WTC11 (cell line): ENCODE data around the gene LRRC34. TPM values are rescaled to one million over a fixed set of nuclear protein-coding genes. Genes with fewer than 3 reads are reported as not detected.

Source experiments
- ATAC-seq: fragments of 200-7000 bp; cut with Tn5 transposase; 2 replicates; pipeline ENCODE4 v1.10.0; 2021; ENCODE audit warnings: mild to moderate bottlenecking, moderate library complexity
- CTCF ChIA-PET: fragments of 300-600 bp; sonication (Branson Sonifier 250); formaldehyde crosslinking; loops from one replicate; lab custom pipeline; 2021; ENCODE audit warnings: antibody characterized with exemption; lab: Charles Lee
- POLR2A ChIA-PET: fragments of 350-600 bp; sonication (Branson Sonifier 250); formaldehyde crosslinking; loops from one replicate; lab custom pipeline; 2021; ENCODE audit warnings: antibody characterized with exemption; lab: Charles Lee
- DNase-seq: peaks from one replicate; pipeline ENCODE4 v3.0.0; 2021; ENCODE audit warnings: low spot score
- H3K27ac Mint-ChIP-seq: 2 replicates; pipeline ENCODE4 v1.8.0; 2021; ENCODE audit warnings: mixed read lengths
- H3K27me3 Mint-ChIP-seq: 2 replicates; pipeline ENCODE4 v1.8.0; 2021; ENCODE audit warnings: low read depth, mild to moderate bottlenecking, moderate library complexity, mixed read lengths
- H3K36me3 Mint-ChIP-seq: 2 replicates; pipeline ENCODE4 v1.8.0; 2021; ENCODE audit warnings: mixed read lengths
- H3K4me1 Mint-ChIP-seq: 2 replicates; pipeline ENCODE4 v1.8.0; 2022; ENCODE audit warnings: mixed read lengths
- H3K4me3 Mint-ChIP-seq: 2 replicates; pipeline ENCODE4 v1.8.0; 2021; ENCODE audit warnings: mild to moderate bottlenecking, moderate library complexity, mixed read lengths
- H3K9me3 Mint-ChIP-seq: 2 replicates; pipeline ENCODE4 v1.8.0; 2021; ENCODE audit warnings: mixed read lengths
- CREM ChIP-seq: sonication (generic); formaldehyde crosslinking; IDR thresholded peaks from 2 replicates; pipeline ENCODE4 v1.8.1; 2022; ENCODE audit warnings: mild to moderate bottlenecking, missing genetic modification reagents, moderate library complexity
- FOXJ3 ChIP-seq: sonication (generic); formaldehyde crosslinking; IDR thresholded peaks from 2 replicates; pipeline ENCODE4 v1.9.0; 2021; ENCODE audit warnings: missing genetic modification reagents, mild to moderate bottlenecking, borderline replicate concordance
- FOXK1 ChIP-seq: sonication (generic); formaldehyde crosslinking; IDR thresholded peaks from 2 replicates; pipeline ENCODE4 v1.8.0; 2022; ENCODE audit warnings: mild to moderate bottlenecking, moderate library complexity, missing genetic modification reagents
- FOXP1 ChIP-seq: sonication (generic); formaldehyde crosslinking; IDR thresholded peaks from 2 replicates; pipeline ENCODE4 v1.8.0; 2022; ENCODE audit warnings: missing genetic modification reagents, mild to moderate bottlenecking, moderate library complexity, borderline replicate concordance
- HMGXB4 ChIP-seq: sonication (generic); formaldehyde crosslinking; IDR thresholded peaks from 2 replicates; pipeline ENCODE4 v1.8.1; 2023; ENCODE audit warnings: mild to moderate bottlenecking, moderate library complexity, missing genetic modification reagents
- KAT7 ChIP-seq: sonication (generic); formaldehyde crosslinking; IDR thresholded peaks from 2 replicates; pipeline ENCODE4 v1.8.1; 2023; ENCODE audit warnings: missing genetic modification reagents, mild to moderate bottlenecking, borderline replicate concordance
- MLX ChIP-seq: sonication (generic); formaldehyde crosslinking; IDR thresholded peaks from 2 replicates; pipeline ENCODE4 v1.8.1; 2023; ENCODE audit warnings: mild to moderate bottlenecking, missing genetic modification reagents, moderate library complexity
- NR3C1 ChIP-seq: sonication (generic); formaldehyde crosslinking; conservative IDR thresholded peaks from 2 replicates; pipeline ENCODE4 v1.8.1; 2023; ENCODE audit warnings: low read depth, mild to moderate bottlenecking, missing genetic modification reagents
- RORB ChIP-seq: fragments of 250-450 bp; sonication (Bioruptor Pico); IDR thresholded peaks from 2 replicates; pipeline ENCODE4 v1.9.0; 2021; ENCODE audit warnings: mild to moderate bottlenecking
- TEAD1 ChIP-seq: sonication (generic); formaldehyde crosslinking; IDR thresholded peaks from 2 replicates; pipeline ENCODE4 v1.8.0; 2022; ENCODE audit warnings: mild to moderate bottlenecking, missing genetic modification reagents
- TEAD4 ChIP-seq: sonication (generic); formaldehyde crosslinking; IDR thresholded peaks from 2 replicates; pipeline ENCODE4 v1.8.0; 2022; ENCODE audit warnings: mild to moderate bottlenecking, missing genetic modification reagents
- ZNF121 ChIP-seq: sonication (generic); formaldehyde crosslinking; IDR thresholded peaks from 2 replicates; pipeline ENCODE4 v1.8.0; 2023; ENCODE audit warnings: missing genetic modification reagents
- ZNF671 ChIP-seq: fragments of 250-450 bp; sonication (Bioruptor Pico); IDR thresholded peaks from 2 replicates; pipeline ENCODE4 v1.8.0; 2021; ENCODE audit warnings: mild to moderate bottlenecking
- total RNA-seq: library from RNA; stranded (reverse); gene quantifications from 3 replicates; pipeline ENCODE4 v1.2.3, GENCODE V29; 2021
- TF ChIP-seq, protein P1 (sequence below): fragments of 250-450 bp; sonication (Bioruptor Pico); IDR thresholded peaks from 2 replicates; pipeline ENCODE4 v1.9.0; 2021; ENCODE audit warnings: mild to moderate bottlenecking
- TF ChIP-seq, protein P2 (sequence below): sonication (generic); formaldehyde crosslinking; IDR thresholded peaks from 2 replicates; pipeline ENCODE4 v1.8.1; 2022; ENCODE audit warnings: low read depth, missing genetic modification reagents, borderline replicate concordance
- TF ChIP-seq, protein P3 (sequence below): sonication (generic); formaldehyde crosslinking; IDR thresholded peaks from 2 replicates; pipeline ENCODE4 v1.8.0; 2023; ENCODE audit warnings: missing genetic modification reagents, mild to moderate bottlenecking, borderline replicate concordance

LRRC34 gene
- total RNA-seq, 1 experiment from 2014 or later: 8.3 TPM

DNA sequence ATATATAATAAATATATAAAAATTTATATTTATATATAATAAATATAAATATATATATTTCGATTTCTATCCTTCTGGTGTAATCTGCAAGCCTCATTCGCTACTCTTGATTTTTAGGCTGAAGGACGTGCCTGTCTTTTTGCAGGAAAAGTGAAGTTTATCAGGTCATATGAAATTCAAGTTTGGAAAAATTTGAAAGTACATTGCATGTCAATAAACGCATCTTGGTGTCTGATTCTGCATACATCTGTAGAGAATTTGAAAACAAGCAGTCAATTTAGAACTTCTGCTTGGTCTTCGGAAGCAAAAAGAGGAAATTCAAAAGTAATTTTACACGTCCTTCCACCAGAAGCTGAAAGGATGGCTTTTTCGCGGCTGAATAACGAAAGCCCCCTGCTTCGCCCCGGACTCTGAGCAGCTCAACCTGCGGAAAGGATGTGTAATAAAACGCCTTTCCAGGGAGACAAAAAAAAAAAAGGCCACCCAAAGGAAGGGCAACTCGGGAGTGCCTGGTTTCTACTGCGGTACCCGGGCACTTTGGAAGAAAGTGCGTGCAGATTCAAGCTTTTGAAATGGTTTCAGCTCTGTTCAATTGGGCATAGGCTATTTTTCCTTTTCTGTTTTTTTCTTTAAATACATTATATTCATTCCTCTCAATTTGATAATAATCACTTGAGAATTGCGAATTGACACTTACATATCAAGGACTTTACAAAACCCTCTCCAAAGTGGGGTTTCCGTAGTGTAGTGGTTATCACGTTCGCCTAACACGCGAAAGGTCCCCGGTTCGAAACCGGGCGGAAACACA is 41.0 kb downstream of the LRRC34 start:
- Mint-ChIP-seq H3K36me3 (peaks cover 15% of the 10 kb centered on the region; the same call in 1 of the 2 replicates), H3K27ac (peak overlapping the region; percentile 100), H3K4me3 (peak overlapping the region; percentile 98), H3K9me3 (no peaks in the 10 kb centered on the region), H3K4me1 (peaks cover 32% of the 10 kb centered on the region), H3K27me3 (no peaks in the 10 kb centered on the region; the same call in 1 of the 2 replicates)
- ChIA-PET CTCF (interaction anchor here (0.6 to 0.9 kb wide), 3 partner anchors 41 to 710 kb away, joined by 3 to 4 read pairs (median 3); partner anchors contain the start of genes LRRC34 and LRRIQ4), POLR2A (interaction anchor here (0.7 to 1.3 kb wide), 2 partner anchors 41 to 195 kb away, joined by 3 to 5 read pairs; partner anchors contain the start of genes LRRC34, LRRIQ4 and SEC62)
- DNase-seq (peak; percentile 53), ATAC-seq (peak; percentile 4; the same call in 1 of the 2 replicates)
- TF ChIP-seq NR3C1 (CRISPR knock-in tag) (no peak), MLX (no peak), HMGXB4 (CRISPR knock-in tag) (peak; percentile 73; the same call in 1 of the 2 replicates), TEAD1 (CRISPR knock-in tag) (0 out of 2 replicates have a peak, but pooled peaks have one; percentile 32)
- TF ChIP-seq, protein P1, sequence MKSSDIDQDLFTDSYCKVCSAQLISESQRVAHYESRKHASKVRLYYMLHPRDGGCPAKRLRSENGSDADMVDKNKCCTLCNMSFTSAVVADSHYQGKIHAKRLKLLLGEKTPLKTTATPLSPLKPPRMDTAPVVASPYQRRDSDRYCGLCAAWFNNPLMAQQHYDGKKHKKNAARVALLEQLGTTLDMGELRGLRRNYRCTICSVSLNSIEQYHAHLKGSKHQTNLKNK (CRISPR knock-in tag): 0 out of 2 replicates have a peak, but pooled peaks have one; percentile 39

DNA sequence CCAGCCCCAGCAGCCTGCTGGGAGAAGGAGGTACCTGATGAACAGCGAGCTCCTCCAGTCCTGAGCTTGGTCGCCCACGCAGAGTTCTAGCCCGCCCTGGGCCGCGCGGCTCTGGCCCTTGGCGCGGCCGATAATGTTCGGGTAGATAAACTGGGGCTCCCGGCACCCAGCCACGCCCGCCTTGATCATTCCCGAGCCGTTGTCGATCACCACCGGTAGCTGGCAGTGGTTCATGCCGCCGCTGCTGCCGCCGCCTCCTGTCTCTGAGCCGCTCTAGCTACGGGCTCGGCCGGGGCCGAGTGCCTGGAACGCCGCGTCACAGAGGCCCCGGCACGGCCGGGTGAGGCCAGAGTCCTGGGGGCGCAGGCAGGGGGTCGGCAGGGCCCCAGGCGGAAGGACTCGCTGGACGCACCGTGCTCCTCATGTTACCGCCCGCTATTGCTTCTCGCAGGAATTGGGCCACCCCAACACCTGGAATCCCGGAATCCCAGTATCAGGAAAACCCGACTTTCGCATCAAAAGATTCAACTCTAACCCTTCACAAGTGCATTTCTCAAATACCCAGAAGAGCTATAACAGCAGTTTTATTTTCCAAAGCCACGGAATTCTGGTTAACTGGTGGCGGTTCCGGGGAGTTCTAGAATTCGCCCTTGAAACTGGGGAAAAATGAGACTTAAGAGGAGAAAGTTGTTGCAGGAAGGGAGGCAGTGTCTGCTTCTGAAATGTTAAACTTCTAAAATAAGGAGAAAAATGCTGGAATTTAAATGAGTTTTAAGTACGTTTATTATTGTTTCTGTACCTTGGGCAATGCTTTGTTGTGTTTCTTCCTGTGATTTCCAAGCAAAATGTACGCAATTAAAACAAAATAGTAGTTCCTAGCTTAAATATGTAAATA is 43.2 kb downstream of the LRRC34 start, which contains the start of gene ACTRT3:
Gene ACTRT3 (minus strand): TSS at position 275 of the 895 bp plus-strand sequence. CDS start 41 bp downstream, at position 234.
- no peaks in the 10 kb centered on the region; the same call in 1 of the 2 replicates for H3K27me3 Mint-ChIP-seq
- POLR2A ChIA-PET: interaction anchor here (0.7 kb wide), 1 partner anchor 43 kb away, joined by 3 read pairs; the partner anchor contains the start of genes LRRC34 and LRRIQ4
- H3K36me3 Mint-ChIP-seq: peaks cover 5% of the 10 kb centered on the region; the same call in 1 of the 2 replicates
- ATAC-seq (peak; percentile 42), DNase-seq (peak; percentile 81)
- peak within 1 kb of the TSS; percentile 92 for H3K4me3 Mint-ChIP-seq
- no peaks in the 10 kb centered on the region for H3K9me3 Mint-ChIP-seq
- peak within 1 kb of the TSS; percentile 96 for H3K27ac Mint-ChIP-seq
- CTCF ChIA-PET: interaction anchor here (0.6 to 1.5 kb wide), 5 partner anchors 101 to 644 kb away, joined by 3 to 6 read pairs (median 3); no protein-coding TSS in a partner anchor
- H3K4me1 Mint-ChIP-seq: peaks cover 20% of the 10 kb centered on the region
- TF ChIP-seq, protein P2, sequence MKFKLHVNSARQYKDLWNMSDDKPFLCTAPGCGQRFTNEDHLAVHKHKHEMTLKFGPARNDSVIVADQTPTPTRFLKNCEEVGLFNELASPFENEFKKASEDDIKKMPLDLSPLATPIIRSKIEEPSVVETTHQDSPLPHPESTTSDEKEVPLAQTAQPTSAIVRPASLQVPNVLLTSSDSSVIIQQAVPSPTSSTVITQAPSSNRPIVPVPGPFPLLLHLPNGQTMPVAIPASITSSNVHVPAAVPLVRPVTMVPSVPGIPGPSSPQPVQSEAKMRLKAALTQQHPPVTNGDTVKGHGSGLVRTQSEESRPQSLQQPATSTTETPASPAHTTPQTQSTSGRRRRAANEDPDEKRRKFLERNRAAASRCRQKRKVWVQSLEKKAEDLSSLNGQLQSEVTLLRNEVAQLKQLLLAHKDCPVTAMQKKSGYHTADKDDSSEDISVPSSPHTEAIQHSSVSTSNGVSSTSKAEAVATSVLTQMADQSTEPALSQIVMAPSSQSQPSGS: no peak
- TF ChIP-seq TEAD4 (CRISPR knock-in tag) (no peak), ZNF671 (CRISPR knock-in tag) (no peak), FOXK1 (CRISPR knock-in tag) (0 out of 2 replicates have a peak, but pooled peaks have one; percentile 34), FOXP1 (CRISPR knock-in tag) (no peak; the same call in 1 of the 2 replicates), HMGXB4 (CRISPR knock-in tag) (peak; percentile 94), RORB (no peak), KAT7 (CRISPR knock-in tag) (0 out of 2 replicates have a peak, but pooled peaks have one; percentile 42), CREM (CRISPR knock-in tag) (no peak; the same call in 1 of the 2 replicates), FOXJ3 (CRISPR knock-in tag) (no peak), ZNF121 (CRISPR knock-in tag) (no peak)
- TF ChIP-seq, protein P1 (CRISPR knock-in tag): no peak
- TF ChIP-seq, protein P3, sequence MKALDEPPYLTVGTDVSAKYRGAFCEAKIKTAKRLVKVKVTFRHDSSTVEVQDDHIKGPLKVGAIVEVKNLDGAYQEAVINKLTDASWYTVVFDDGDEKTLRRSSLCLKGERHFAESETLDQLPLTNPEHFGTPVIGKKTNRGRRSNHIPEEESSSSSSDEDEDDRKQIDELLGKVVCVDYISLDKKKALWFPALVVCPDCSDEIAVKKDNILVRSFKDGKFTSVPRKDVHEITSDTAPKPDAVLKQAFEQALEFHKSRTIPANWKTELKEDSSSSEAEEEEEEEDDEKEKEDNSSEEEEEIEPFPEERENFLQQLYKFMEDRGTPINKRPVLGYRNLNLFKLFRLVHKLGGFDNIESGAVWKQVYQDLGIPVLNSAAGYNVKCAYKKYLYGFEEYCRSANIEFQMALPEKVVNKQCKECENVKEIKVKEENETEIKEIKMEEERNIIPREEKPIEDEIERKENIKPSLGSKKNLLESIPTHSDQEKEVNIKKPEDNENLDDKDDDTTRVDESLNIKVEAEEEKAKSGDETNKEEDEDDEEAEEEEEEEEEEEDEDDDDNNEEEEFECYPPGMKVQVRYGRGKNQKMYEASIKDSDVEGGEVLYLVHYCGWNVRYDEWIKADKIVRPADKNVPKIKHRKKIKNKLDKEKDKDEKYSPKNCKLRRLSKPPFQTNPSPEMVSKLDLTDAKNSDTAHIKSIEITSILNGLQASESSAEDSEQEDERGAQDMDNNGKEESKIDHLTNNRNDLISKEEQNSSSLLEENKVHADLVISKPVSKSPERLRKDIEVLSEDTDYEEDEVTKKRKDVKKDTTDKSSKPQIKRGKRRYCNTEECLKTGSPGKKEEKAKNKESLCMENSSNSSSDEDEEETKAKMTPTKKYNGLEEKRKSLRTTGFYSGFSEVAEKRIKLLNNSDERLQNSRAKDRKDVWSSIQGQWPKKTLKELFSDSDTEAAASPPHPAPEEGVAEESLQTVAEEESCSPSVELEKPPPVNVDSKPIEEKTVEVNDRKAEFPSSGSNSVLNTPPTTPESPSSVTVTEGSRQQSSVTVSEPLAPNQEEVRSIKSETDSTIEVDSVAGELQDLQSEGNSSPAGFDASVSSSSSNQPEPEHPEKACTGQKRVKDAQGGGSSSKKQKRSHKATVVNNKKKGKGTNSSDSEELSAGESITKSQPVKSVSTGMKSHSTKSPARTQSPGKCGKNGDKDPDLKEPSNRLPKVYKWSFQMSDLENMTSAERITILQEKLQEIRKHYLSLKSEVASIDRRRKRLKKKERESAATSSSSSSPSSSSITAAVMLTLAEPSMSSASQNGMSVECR (CRISPR knock-in tag): no peak
